Lower lobe of right lung (tissue), 2 donors: ENCODE results near the gene DNAJC21. TPM values are rescaled to one million over a fixed set of nuclear protein-coding genes. Genes with fewer than 3 reads are reported as not detected.

Experiments
- ATAC-seq, 2 donors: fragments of 200-7000 bp; cut with Tn5 transposase; one replicate each; pipeline ENCODE4 v1.9.1; 2020 to 2022; ENCODE audit warnings: mild to moderate bottlenecking in 2 of 2, moderate library complexity in 2 of 2
- DNase-seq: peaks from one replicate; pipeline ENCODE4 v3.0.0-alpha.2; 2020
- H3K27ac ChIP-seq: fragments of 200-600 bp; one replicate; pipeline ENCODE4 v1.8.0; 2022
- H3K27me3 ChIP-seq: fragments of 200-600 bp; one replicate; pipeline ENCODE4 v1.8.0; 2022; ENCODE audit warnings: low read depth
- H3K36me3 ChIP-seq: fragments of 200-600 bp; one replicate; pipeline ENCODE4 v1.8.0; 2022; ENCODE audit warnings: mild to moderate bottlenecking
- H3K4me1 ChIP-seq: fragments of 200-600 bp; one replicate; pipeline ENCODE4 v1.8.0; 2022
- H3K4me3 ChIP-seq: fragments of 200-600 bp; one replicate; pipeline ENCODE4 v1.8.0; 2022; ENCODE audit warnings: mild to moderate bottlenecking
- H3K9me3 ChIP-seq: fragments of 200-600 bp; one replicate; pipeline ENCODE4 v1.8.0; 2022
- CTCF ChIP-seq: fragments of 200-600 bp; IDR thresholded peaks from one replicate; pipeline ENCODE4 v1.8.0; 2022; ENCODE audit warnings: antibody characterized with exemption, mild to moderate bottlenecking
- intact Hi-C: fragments of 100-400 bp; cut with DNase I; formaldehyde crosslinking; loops from one replicate; pipeline ENCODE4 v1.11.0; 2022
- total RNA-seq: library from RNA; stranded (reverse); fragmentation: NEBNext Ultra II Directional; extraction: Animal tissue kit (Norgen Biotek cat#: 25700); gene quantifications from one replicate; pipeline ENCODE4 v1.2.1, GENCODE V29; 2021
- donor health status: DM: no; HTN: yes; CAD: no; lungs with severe emphysema.

DNAJC21 gene
- total RNA-seq, 1 donor from 2014 or later: 49.4 TPM

DNA sequence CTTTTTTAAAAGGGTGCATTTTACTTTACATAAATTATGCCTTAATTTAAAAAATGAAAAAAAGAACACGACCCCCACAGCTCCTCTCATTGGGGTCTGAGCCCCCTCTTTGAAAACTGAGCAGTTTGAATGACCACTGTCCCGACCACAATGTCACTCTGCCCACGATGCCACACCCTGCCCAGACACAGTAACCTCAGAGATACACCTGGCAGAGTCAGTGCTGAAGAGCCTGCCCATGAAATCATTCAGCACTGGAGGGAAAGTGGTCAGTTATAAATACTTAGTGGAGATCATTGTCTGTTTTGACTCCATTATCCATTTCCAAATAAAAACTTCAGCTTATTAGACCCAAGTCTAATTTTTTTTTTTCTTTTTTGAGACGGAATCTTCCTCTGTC lies 49.3 kb downstream of the DNAJC21 start:
- intact Hi-C loops: no loop called here
- no peak for DNase-seq

DNA sequence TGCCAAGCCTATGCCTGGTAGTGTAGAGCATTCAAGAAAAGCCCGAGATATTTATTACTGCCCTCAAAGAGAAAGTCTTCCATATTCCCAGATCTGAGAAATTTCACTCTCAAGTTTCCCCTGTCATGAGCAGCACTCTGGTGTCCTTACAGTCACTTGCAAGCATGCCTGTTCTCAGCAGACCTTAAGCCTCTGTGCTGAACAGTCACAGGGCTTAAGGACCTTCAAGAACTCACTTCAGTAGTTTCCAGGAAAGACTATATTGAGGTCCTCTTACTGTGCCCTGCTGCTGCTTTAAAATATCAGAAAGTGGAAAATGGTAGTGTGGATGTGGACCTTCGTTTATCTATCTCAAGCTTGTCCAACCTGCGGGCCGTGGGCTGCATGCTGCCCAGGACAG lies 53.5 kb downstream of the DNAJC21 start:
- ATAC-seq (peak; percentile 48 to 68), DNase-seq (no peak)
- no peak for TF ChIP-seq CTCF
- H3K27ac ChIP-seq: no peak overlapping the region
- peaks cover 9% of the 10 kb centered on the region for H3K9me3 ChIP-seq
- no peaks in the 10 kb centered on the region for H3K27me3 ChIP-seq
- H3K4me1 ChIP-seq: no peaks in the 10 kb centered on the region
- H3K36me3 ChIP-seq: no peaks in the 10 kb centered on the region
- intact Hi-C loops: no loop called here
- H3K4me3 ChIP-seq: no peak overlapping the region

More for the DNA sequence above, 49.3 kb downstream of the DNAJC21 start:
- ATAC-seq: no peak
- Histone ChIP-seq H3K27ac (no peak overlapping the region), H3K4me3 (no peak overlapping the region), H3K9me3 (no peaks in the 10 kb centered on the region), H3K27me3 (no peaks in the 10 kb centered on the region), H3K4me1 (no peaks in the 10 kb centered on the region), H3K36me3 (no peaks in the 10 kb centered on the region)
- no peak for TF ChIP-seq CTCF

- TF ChIP-seq CTCF: no peak
- H3K27ac ChIP-seq: no peak overlapping the region
- H3K27me3 ChIP-seq: no peaks in the 10 kb centered on the region
- DNase-seq (no peak), ATAC-seq (no peak)
- no peaks in the 10 kb centered on the region for H3K4me1 ChIP-seq
- H3K36me3 ChIP-seq: no peaks in the 10 kb centered on the region
- intact Hi-C loops: no loop called here
- H3K9me3 ChIP-seq: peaks cover 9% of the 10 kb centered on the region
- H3K4me3 ChIP-seq: no peak overlapping the region
These were observed 57.6 kb downstream of the DNAJC21 start for GRCh38 chr5:34986965-34987364.

GRCh38 chr5:34991486-34992238 lies 62.3 kb downstream of the DNAJC21 start:
- Histone ChIP-seq H3K36me3 (no peaks in the 10 kb centered on the region), H3K4me1 (no peaks in the 10 kb centered on the region), H3K27ac (no peak overlapping the region), H3K9me3 (peaks cover 3% of the 10 kb centered on the region), H3K27me3 (no peaks in the 10 kb centered on the region), H3K4me3 (no peak overlapping the region)
- DNase-seq (no peak), ATAC-seq (no peak)
- intact Hi-C loops: no loop called here
- TF ChIP-seq CTCF: no peak

DNA sequence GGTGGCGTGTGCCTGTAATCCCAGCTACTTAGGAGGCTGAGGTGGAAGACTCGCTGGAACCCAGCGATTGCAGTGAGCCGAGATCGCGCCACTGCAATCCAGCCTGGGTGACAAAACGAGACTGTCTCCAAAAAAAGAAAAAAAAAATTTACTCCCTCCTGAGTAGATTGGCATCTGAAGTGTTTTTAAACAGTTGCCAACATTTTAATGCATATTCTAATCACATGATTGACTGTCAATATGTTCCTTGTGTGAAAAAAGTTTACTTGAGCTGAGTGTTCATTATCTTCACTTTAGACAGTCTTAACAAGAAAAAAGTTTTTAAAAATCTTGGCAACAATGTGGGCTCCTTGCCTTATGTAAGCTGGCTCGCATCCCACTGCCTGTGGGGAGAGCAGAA lies 64.6 kb downstream of the DNAJC21 start:
- no peaks in the 10 kb centered on the region for H3K27me3 ChIP-seq
- ATAC-seq: no peak
- TF ChIP-seq CTCF: no peak
- no peak overlapping the region for H3K4me3 ChIP-seq
- no peak overlapping the region for H3K27ac ChIP-seq
- DNase-seq: no peak
- no peaks in the 10 kb centered on the region for H3K9me3 ChIP-seq
- H3K36me3 ChIP-seq: no peaks in the 10 kb centered on the region
- intact Hi-C loops: no loop called here
- H3K4me1 ChIP-seq: no peaks in the 10 kb centered on the region
